A549 (cell line): Measurements from ENCODE around the gene TKFC. TPM values are rescaled to one million over a fixed set of nuclear protein-coding genes. Genes with fewer than 3 reads are reported as not detected.
A peak's percentile ranks its signal among the peaks of the same experiment; 100 is the strongest.

Experiments used
- ATAC-seq, 2 experiments: fragments of 200-7000 bp in 1 of 2; fragments of >200 bp in 1 of 2; cut with Nextera tagmentation in 1 of 2; cut with Tn5 transposase in 1 of 2; 3 replicates each; pipeline versions ENCODE4 v1.8.0 to v1.9.1; 2018 to 2020; ENCODE audit warnings: mild to moderate bottlenecking in 1 of 2, moderate library complexity in 1 of 2
- CTCF ChIA-PET: fragments of 300-600 bp; sonication (Branson Sonifier 250); formaldehyde crosslinking; extraction: SDS; loops from one replicate; lab custom pipeline; 2021; ENCODE audit warnings: antibody characterized with exemption, inconsistent platforms; lab: Yijun Ruan, JAX
- POLR2A ChIA-PET: fragments of 350-600 bp; formaldehyde crosslinking; extraction: SDS; loops from one replicate; lab custom pipeline; 2021; ENCODE audit warnings: antibody characterized with exemption, inconsistent platforms; lab: Yijun Ruan, JAX
- DNase-seq, 2 experiments: peaks; one replicate each; pipeline versions ENCODE4 v3.0.0 to v3.0.0-alpha.2; 2011 to 2016; ENCODE audit warnings: low read depth in 1 of 2, low spot score in 1 of 2
- FAIRE-seq: peaks from 2 replicates; lab custom pipeline; 2011; peaks lifted over from hg19 to GRCh38; lab: Jason Lieb, UNC
- H3K27ac ChIP-seq, 2 experiments: fragments of >200 bp; sonication (Bioruptor Twin); formaldehyde crosslinking; 3 replicates each; pipeline ENCODE4 v1.5.1; 2016 to 2017
- H3K4me1 ChIP-seq: fragments of >200 bp; sonication (Bioruptor Twin); formaldehyde crosslinking; 3 replicates; pipeline ENCODE4 v1.6.1; 2016
- H3K4me2 ChIP-seq: fragments of >200 bp; sonication (Bioruptor Twin); formaldehyde crosslinking; 3 replicates; pipeline ENCODE4 v1.6.1; 2016
- H3K4me3 ChIP-seq: fragments of >200 bp; sonication (Bioruptor Twin); formaldehyde crosslinking; 3 replicates; pipeline ENCODE4 v1.5.1; 2016
- H3K9me3 ChIP-seq: fragments of >200 bp; sonication (Bioruptor Twin); formaldehyde crosslinking; 3 replicates; pipeline ENCODE4 v1.6.1; 2016
- BHLHE40 ChIP-seq: IDR thresholded peaks from 2 replicates; pipeline ENCODE4 v1.6.1; 2012; ENCODE audit warnings: low read depth, low read length, inconsistent platforms
- CEBPB ChIP-seq, 2 experiments: fragments of >200 bp in 1 of 2; sonication (Bioruptor Twin) in 1 of 2; formaldehyde crosslinking in 1 of 2; IDR thresholded peaks; 2 replicates each; pipeline ENCODE4 v1.6.1; 2012 to 2016
- CHD4 ChIP-seq: fragments of 200-600 bp; sonication (generic); IDR thresholded peaks from 2 replicates; pipeline ENCODE4 v1.6.1; 2016; ENCODE audit warnings: antibody characterized with exemption, mild to moderate bottlenecking, borderline replicate concordance
- ESRRA ChIP-seq: fragments of 150-350 bp; IDR thresholded peaks from 2 replicates; pipeline ENCODE4 v1.6.1; 2014; ENCODE audit warnings: mild to moderate bottlenecking, low read length, borderline replicate concordance
- HDAC2 ChIP-seq: fragments of 200-600 bp; sonication (generic); IDR thresholded peaks from 2 replicates; pipeline ENCODE4 v1.6.1; 2016
- HOXB13 ChIP-seq: fragments of 250-450 bp; sonication (Bioruptor Pico); IDR thresholded peaks from 2 replicates; pipeline ENCODE4 v1.5.0; 2020; ENCODE audit warnings: low read depth, mild to moderate bottlenecking, moderate library complexity
- KDM1A ChIP-seq: fragments of 200-600 bp; sonication (generic); IDR thresholded peaks from 2 replicates; pipeline ENCODE4 v1.6.1; 2016; ENCODE audit warnings: low read depth, mild to moderate bottlenecking
- KDM5A ChIP-seq: fragments of 200-600 bp; sonication (generic); IDR thresholded peaks from 2 replicates; pipeline ENCODE4 v1.6.1; 2016; ENCODE audit warnings: antibody characterized with exemption, mild to moderate bottlenecking
- NPAS2 ChIP-seq: fragments of 250-450 bp; sonication (Bioruptor Pico); IDR thresholded peaks from 2 replicates; pipeline ENCODE4 v1.8.0; 2022; ENCODE audit warnings: mild to moderate bottlenecking, moderate library complexity, borderline replicate concordance
- POLR2A ChIP-seq: IDR thresholded peaks from 2 replicates; pipeline ENCODE4 v1.6.1; 2012; ENCODE audit warnings: mild to moderate bottlenecking, low read length
- RAD21 ChIP-seq, 2 experiments: fragments of >200 bp in 1 of 2; sonication (Bioruptor Twin) in 1 of 2; formaldehyde crosslinking in 1 of 2; IDR thresholded peaks in 1 of 2; conservative IDR thresholded peaks in 1 of 2; 2 replicates in 1 of 2; 3 replicates in 1 of 2; pipeline ENCODE4 v1.6.1; 2012 to 2018; ENCODE audit warnings: inconsistent platforms in 1 of 2
- RARB ChIP-seq: fragments of 250-450 bp; sonication (Bioruptor Pico); IDR thresholded peaks from 2 replicates; pipeline ENCODE4 v1.8.0; 2021; ENCODE audit warnings: mild to moderate bottlenecking, moderate library complexity
- RCOR1 ChIP-seq: fragments of 150-350 bp; IDR thresholded peaks from 2 replicates; pipeline ENCODE4 v1.6.1; 2014; ENCODE audit warnings: antibody characterized with exemption, low read length, low read depth
- RFX5 ChIP-seq: fragments of 450-650 bp; IDR thresholded peaks from 2 replicates; pipeline ENCODE4 v1.7.1; 2014; ENCODE audit warnings: antibody characterized with exemption, mild to moderate bottlenecking, moderate library complexity
- RNF2 ChIP-seq: fragments of 200-600 bp; sonication (generic); IDR thresholded peaks from 2 replicates; pipeline ENCODE4 v1.6.1; 2016; ENCODE audit warnings: low read depth, mild to moderate bottlenecking, antibody characterized with exemption, moderate library complexity, borderline replicate concordance
- SMC3 ChIP-seq: fragments of >200 bp; sonication (Bioruptor Twin); formaldehyde crosslinking; IDR thresholded peaks from 3 replicates; pipeline ENCODE4 v1.6.1; 2018; ENCODE audit warnings: inconsistent platforms
- TFCP2L1 ChIP-seq: fragments of 250-450 bp; sonication (Bioruptor Pico); IDR thresholded peaks from 2 replicates; pipeline ENCODE4 v1.5.0; 2021; ENCODE audit warnings: mild to moderate bottlenecking
- TP53 ChIP-seq: fragments of 250-450 bp; sonication (Bioruptor Pico); IDR thresholded peaks from 2 replicates; pipeline ENCODE4 v1.5.0; 2021; ENCODE audit warnings: mild to moderate bottlenecking, moderate library complexity
- USF2 ChIP-seq: fragments of 450-650 bp; IDR thresholded peaks from 2 replicates; pipeline ENCODE4 v1.6.1; 2014; ENCODE audit warnings: antibody characterized with exemption
- ZNF302 ChIP-seq: fragments of 250-450 bp; sonication (Bioruptor Pico); IDR thresholded peaks from 2 replicates; pipeline ENCODE4 v1.9.0; 2021; ENCODE audit warnings: inconsistent platforms, mild to moderate bottlenecking, moderate library complexity
- ZSCAN20 ChIP-seq: fragments of 250-450 bp; sonication (Bioruptor Pico); IDR thresholded peaks from 2 replicates; pipeline ENCODE4 v1.8.0; 2022; ENCODE audit warnings: mild to moderate bottlenecking, moderate library complexity
- WGBS: methylation state at CpG from one replicate; pipeline ENCODE4 v1.1.6; 2017; ENCODE audit errors: missing lambda C conversion rate; 5-methylcytosine and 5-hydroxymethylcytosine counted together
- polyA plus RNA-seq, 4 experiments: library from polyadenylated mRNA; depleted of rRNA in 3 of 4; stranded (reverse); fragments of >200 nt; fragmentation: RNase III in 1 of 4; extraction: RNeasy Plus Mini Kit Qiagen cat#74134 plus additional on column Dnase treatment in 1 of 4; gene quantifications; 2 replicates in 3 of 4; 3 replicates in 1 of 4; pipeline ENCODE4 v1.2.3, GENCODE V29; 2011 to 2017
- TF ChIP-seq, protein P1 (sequence below): fragments of 150-350 bp; IDR thresholded peaks from 2 replicates; pipeline ENCODE4 v1.6.1; 2014; ENCODE audit warnings: low read depth, mild to moderate bottlenecking, low read length

TKFC gene
- polyA plus RNA-seq, 2 of the 4 experiments (the other 2 are of a cell fraction): 46.5 to 48.7 TPM

- TF ChIP-seq, protein P1, sequence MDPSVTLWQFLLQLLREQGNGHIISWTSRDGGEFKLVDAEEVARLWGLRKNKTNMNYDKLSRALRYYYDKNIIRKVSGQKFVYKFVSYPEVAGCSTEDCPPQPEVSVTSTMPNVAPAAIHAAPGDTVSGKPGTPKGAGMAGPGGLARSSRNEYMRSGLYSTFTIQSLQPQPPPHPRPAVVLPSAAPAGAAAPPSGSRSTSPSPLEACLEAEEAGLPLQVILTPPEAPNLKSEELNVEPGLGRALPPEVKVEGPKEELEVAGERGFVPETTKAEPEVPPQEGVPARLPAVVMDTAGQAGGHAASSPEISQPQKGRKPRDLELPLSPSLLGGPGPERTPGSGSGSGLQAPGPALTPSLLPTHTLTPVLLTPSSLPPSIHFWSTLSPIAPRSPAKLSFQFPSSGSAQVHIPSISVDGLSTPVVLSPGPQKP: no peak
- TF ChIP-seq RAD21 (conservative IDR thresholded peaks at IDR 0.05 in 1 of 2, IDR thresholded peaks at IDR 0.05 in 1 of 2) (no peak), CHD4 (no peak), HOXB13 (CRISPR knock-in tag) (no peak), TP53 (CRISPR knock-in tag) (no peak), TFCP2L1 (CRISPR knock-in tag) (no peak), KDM1A (no peak), RNF2 (no peak)
- TF ChIP-seq, all 56 proteins: peak for 0
These were observed 11.0 kb downstream of the TKFC start (continued) for GRCh38 chr11:61343792-61344745.

- 93% methylated on average over 3 of the region's 4 CpGs for WGBS
- H3K27ac ChIP-seq: no peak overlapping the region
- H3K4me1 ChIP-seq: no peaks in the 10 kb centered on the region
- H3K4me3 ChIP-seq: no peak overlapping the region
- TF ChIP-seq HDAC2: no peak
- no peak for TF ChIP-seq KDM1A
- no peak for TF ChIP-seq NPAS2 (CRISPR knock-in tag)
- TF ChIP-seq ZNF302 (CRISPR knock-in tag): no peak
- TF ChIP-seq KDM5A: no peak
- TF ChIP-seq BHLHE40: no peak
- TF ChIP-seq CHD4: no peak
- no peak for TF ChIP-seq RAD21 (conservative IDR thresholded peaks at IDR 0.05 in 1 of 2, IDR thresholded peaks at IDR 0.05 in 1 of 2)
- TF ChIP-seq RARB (CRISPR knock-in tag): no peak
- TF ChIP-seq ESRRA: no peak
- no peak for TF ChIP-seq TFCP2L1 (CRISPR knock-in tag)
- TF ChIP-seq POLR2A: no peak
- TF ChIP-seq ZSCAN20: no peak
- no peak for TF ChIP-seq SMC3
- no peak for TF ChIP-seq RFX5
- TF ChIP-seq USF2: no peak
- no peak for TF ChIP-seq CEBPB (IDR thresholded peaks at IDR 0.05)
- TF ChIP-seq RCOR1: no peak
- TF ChIP-seq, all 56 proteins: peak for 0
- FAIRE-seq (no peak), DNase-seq (no peak), ATAC-seq (peak in 1 of 2 experiments; percentile 12; a peak in 3 of 6 replicates)
- CTCF ChIA-PET: interaction anchor here (0.8 to 33.1 kb wide), 3 partner anchors 9 to 41 kb away, joined by 3 to 521 read pairs (median 10); partner anchors contain the start of gene TMEM216
- POLR2A ChIA-PET: interaction anchor here (1.2 to 4.8 kb wide), 2 partner anchors 9 to 17 kb away, joined by 3 to 22 read pairs; partner anchors contain the start of genes CYB561A3 and TMEM138
- Histone ChIP-seq H3K9me3 (no peaks in the 10 kb centered on the region), H3K4me2 (no peak overlapping the region)
These were observed 12.2 kb downstream of the TKFC start for GRCh38 chr11:61345170-61345610.
